Tibial nerve (tissue), 4 donors: Measurements from ENCODE around the gene CCNE1.

ENCODE experiments used
- EP300 ChIP-seq, 2 donors: sonication (generic); formaldehyde crosslinking; IDR thresholded peaks; one replicate each; pipeline ENCODE4 v1.6.1; 2017; ENCODE audit warnings: antibody characterized with exemption in 2 of 2, mild to moderate bottlenecking in 1 of 2
- POLR2A ChIP-seq, 2 donors: fragments of 450-650 bp; IDR thresholded peaks; one replicate each; pipeline ENCODE4 v1.6.1; 2017; ENCODE audit warnings: antibody characterized with exemption in 2 of 2, mild to moderate bottlenecking in 2 of 2, moderate library complexity in 2 of 2
- TF ChIP-seq, protein P1 (sequence below), 5 experiments: fragments of 200-600 bp in 3 of 5; fragments of 450-650 bp in 2 of 5; sonication (generic) in 3 of 5; IDR thresholded peaks; one replicate each; pipeline ENCODE4 v1.5.1; 2016 to 2019; ENCODE audit warnings: antibody characterized with exemption in 5 of 5, mild to moderate bottlenecking in 3 of 5, moderate library complexity in 2 of 5

DNA sequence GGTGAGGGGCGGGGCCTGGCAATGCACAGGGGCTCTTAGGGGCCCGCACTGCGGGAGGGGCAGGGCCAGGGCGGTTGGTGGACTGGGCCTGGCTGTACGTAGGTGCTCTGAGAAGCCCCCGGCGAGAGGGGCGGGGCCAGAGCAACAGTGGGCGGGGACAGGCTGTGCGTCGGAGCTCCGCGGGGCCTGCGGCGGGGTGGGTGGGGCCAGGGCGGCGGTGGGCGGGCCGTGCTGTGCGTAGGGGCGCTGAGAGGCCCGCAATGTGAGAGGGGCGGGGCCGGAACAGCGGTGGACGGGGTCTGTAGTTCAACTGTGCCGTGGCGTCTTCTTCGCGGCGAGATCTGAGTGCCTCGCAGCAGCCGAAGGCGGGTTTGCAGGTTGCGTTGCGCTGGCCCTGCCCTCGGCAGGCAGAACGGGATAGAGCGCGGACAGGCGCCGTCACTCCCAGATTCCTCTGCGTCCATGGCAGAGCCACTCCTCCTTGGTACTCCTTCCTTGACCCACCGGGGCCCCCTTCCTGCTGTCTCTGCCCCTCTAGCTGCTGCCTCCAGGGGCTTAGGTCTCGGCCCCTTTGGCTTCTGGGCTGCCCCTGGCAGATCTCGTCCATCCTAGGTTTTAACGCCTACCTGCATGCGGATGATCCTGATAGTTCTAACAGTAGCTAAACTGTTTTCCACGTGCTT is 33.2 kb downstream of the CCNE1 start:
- TF ChIP-seq, protein P1, sequence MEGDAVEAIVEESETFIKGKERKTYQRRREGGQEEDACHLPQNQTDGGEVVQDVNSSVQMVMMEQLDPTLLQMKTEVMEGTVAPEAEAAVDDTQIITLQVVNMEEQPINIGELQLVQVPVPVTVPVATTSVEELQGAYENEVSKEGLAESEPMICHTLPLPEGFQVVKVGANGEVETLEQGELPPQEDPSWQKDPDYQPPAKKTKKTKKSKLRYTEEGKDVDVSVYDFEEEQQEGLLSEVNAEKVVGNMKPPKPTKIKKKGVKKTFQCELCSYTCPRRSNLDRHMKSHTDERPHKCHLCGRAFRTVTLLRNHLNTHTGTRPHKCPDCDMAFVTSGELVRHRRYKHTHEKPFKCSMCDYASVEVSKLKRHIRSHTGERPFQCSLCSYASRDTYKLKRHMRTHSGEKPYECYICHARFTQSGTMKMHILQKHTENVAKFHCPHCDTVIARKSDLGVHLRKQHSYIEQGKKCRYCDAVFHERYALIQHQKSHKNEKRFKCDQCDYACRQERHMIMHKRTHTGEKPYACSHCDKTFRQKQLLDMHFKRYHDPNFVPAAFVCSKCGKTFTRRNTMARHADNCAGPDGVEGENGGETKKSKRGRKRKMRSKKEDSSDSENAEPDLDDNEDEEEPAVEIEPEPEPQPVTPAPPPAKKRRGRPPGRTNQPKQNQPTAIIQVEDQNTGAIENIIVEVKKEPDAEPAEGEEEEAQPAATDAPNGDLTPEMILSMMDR (IDR thresholded peaks at IDR 0.05) = no peak
- TF ChIP-seq POLR2A (IDR thresholded peaks at IDR 0.05) (peak in 1 of 2 donors; percentile 42), EP300 (IDR thresholded peaks at IDR 0.05) (no peak)
